NCI-H1436 (cell line): ENCODE results near the gene TRIM28.

ENCODE experiments used
- DNase-seq: peaks from one replicate; lab custom pipeline; 2025; lab: John Stamatoyannopoulos, UW

TRIM28 gene

DNA sequence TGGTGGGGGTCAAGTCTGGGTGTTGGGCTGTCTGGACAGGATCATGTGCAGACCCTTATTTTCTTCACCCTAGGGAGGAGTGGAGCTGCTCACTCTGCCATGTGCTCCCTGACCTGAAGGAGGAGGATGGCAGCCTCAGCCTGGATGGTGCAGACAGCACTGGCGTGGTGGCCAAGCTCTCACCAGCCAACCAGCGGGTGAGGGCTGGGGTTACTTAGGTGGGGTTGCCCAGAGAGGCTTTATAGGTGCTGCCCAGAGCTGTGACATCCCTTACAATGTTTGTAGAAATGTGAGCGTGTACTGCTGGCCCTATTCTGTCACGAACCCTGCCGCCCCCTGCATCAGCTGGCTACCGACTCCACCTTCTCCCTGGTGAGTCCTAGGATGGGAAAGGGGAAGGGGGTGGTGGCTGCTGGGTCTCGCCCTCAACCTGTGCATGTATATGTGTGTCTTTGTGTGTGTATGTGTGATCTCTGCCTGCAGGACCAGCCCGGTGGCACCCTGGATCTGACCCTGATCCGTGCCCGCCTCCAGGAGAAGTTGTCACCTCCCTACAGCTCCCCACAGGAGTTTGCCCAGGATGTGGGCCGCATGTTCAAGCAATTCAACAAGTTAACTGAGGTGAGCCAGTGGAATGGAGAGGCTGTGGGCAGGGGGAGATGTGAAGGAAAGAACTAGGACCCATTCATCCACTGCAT lies 5.9 kb downstream of the TRIM28 start:
- no peak for DNase-seq

DNA sequence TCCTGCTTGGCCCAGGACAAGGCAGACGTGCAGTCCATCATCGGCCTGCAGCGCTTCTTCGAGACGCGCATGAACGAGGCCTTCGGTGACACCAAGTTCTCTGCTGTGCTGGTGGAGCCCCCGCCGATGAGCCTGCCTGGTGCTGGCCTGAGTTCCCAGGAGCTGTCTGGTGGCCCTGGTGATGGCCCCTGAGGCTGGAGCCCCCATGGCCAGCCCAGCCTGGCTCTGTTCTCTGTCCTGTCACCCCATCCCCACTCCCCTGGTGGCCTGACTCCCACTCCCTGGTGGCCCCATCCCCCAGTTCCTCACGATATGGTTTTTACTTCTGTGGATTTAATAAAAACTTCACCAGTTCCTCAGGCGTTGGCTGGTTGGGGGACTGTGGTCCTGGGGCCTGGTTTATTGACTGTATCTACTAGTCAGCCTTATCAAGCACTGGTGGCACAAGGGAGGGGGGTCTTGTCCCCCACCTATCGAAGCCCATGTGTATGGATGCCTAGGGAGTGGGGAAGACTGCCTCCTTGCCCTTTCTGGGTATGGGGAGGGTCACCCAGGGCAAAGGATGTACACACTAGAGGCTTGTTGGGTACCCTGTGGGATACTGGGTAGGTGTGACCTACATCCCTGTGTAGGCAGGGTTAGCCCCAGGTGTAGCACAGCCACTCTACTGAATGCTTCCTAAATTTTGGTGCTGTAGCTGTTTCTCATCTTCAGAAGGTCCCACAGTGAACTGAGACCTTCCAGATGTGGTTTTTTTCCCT lies 6.7 kb downstream of the TRIM28 start:
- no peak for DNase-seq

DNA sequence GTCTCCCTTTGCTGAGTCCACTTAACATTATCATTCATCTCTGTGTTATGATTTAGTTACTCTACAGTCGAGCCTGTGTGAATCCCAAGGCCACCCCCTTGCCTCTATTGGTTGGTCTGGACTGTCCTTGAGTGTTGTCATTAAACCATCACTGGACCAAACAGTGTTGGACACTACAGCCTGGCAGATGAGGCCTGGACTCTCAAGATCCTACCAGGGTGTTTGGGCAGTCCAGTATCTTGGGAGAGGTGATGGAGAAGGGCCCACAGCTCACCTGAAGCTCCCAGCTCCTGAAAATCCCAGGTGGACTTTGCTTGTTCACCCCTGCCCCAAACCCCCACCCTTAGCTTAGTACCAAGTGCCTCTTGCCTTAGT lies 7.2 kb downstream of the TRIM28 start:
- no peak for DNase-seq

DNA sequence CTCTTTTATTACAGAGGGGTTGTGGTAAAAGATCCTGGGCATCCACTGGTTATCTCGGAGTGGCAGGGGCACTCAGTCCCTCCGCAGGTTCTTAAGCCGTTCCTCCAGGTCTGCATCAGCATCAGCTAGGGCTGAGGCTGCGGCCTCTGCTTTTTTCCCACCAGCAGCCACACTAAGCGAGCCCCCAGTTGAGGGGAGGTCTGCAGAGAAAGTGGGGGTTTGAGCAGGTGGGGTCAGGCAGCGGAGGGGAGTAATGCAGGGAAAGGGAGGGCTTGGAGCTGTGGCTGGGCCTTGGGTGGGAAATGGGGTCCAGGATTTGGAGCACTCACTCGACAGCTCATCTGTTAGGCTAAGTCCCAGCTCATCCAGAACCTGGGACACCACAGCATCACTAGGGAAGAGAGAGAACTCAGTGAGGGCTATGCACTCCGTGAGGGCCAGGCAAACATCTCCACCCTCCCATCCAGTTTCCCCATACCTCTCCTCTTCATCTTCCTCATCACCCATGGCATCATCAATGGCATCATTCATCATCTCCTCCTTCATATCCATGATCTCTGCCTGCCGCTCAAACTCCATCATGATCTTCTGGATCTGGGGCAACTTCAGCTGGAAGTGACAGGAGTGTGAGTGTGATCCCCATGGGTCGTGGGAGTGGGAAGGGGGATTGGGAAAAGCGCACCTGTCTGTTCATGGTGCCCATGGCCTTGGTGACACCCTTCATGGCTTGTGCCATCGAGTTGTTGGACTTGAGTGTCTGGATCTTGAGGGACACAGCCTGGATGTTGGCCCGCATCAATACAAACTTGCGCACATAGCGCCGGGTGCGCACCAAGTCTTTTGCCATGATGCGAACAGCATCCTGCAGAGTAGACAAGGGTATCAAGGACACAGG lies 8.0 kb downstream of the TRIM28 start:
- no peak for DNase-seq

DNA sequence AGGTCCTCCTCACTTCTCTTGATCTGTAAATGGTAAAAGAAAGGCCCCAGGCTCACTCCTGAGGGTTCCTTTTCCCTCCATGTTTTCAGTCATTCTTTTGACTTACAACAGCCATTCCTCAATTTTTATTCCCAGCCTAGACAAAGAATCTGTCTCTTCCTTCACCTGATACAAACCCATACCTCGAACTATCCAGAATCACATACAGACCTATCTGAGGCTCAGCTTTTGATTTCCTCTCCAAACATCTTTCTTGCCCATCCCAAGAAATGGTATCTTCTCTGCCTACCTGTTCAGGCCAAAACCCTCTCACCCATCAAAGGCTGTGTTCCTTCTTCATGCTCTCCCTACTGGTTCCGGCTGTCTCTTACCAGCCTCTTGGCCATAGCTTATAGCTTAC lies 8.8 kb downstream of the TRIM28 start:
- no peak for DNase-seq

DNA sequence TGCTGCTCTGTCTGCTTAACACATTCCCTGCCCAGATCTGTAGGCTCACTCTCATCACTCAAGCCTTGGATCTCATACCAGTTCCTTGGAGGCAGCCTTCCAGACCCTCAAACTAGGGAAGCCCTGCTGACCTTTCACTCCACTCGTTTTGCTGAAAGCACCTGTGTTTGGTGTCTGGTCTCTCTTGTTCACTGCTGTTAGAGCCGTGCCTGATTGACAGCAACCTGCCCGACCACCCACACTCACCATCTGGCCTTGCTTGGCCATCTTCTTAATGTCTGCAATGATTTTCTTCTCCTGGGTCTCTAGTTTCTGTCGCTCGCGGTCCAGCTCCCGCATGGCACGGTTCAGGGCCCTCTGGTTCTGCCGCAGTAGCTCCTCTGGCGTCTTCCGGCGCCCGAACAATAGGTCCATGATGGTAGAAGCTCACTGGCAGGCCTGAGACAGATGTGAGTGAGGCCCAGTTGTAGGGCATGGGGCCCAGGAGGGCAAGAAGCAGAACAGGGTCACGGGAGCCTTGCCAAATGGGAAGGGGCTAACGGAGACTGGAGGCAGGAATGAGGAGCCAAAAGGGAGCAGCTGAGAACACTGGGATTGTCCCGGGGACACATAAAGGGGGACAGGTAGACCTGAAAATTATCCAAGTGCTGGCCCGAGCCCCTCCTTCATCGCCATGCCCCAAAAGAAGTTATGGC lies 10.1 kb downstream of the TRIM28 start:
- DNase-seq: no peak

DNA sequence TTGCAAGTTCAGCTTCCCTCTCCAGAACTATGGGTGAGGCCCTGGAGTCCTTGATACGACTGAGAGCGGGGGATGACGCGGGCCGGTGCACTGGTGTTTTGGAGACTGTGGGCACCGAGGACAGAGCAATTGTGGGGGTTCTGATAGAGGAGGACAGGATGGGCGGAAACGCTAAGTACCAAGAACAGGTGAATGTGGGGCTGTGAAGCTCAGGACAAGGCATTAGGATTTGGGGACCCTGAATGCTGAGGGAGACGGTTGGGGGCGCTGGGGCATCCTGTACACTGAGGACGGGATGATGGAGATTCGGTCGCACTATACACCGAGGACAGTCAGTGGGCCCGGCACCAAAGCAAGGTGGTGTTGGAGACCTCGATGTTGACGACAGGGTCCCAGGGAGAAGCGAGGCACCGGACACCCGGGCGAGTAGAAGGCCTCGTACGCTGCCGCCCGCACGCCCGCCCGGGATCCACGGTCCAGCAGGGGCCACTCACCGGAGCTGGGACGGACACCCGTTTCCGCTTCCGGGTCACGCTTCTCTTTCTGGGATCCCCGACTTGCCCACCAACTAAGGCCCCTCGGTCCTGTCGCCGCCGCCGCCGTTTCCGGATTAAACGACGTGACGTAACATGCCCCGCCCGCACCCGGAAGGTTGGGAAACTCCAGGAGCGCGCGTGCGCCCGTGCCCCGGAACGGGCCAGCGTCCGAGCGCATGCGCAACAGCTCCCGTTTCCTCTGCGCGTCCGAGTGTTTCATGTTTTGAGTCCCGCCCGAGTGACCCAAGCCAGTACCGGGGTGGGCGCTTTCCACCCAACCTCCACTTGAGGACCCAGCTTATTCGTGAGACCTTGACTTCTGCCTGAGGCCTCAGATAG lies 10.9 kb downstream of the TRIM28 start, which contains the start of gene CHMP2A:
TSS of gene CHMP2A (minus strand) at position 612 of the 875 bp plus-strand sequence. CDS start 893 bp downstream, outside the sequence.
- no peak for DNase-seq

DNA sequence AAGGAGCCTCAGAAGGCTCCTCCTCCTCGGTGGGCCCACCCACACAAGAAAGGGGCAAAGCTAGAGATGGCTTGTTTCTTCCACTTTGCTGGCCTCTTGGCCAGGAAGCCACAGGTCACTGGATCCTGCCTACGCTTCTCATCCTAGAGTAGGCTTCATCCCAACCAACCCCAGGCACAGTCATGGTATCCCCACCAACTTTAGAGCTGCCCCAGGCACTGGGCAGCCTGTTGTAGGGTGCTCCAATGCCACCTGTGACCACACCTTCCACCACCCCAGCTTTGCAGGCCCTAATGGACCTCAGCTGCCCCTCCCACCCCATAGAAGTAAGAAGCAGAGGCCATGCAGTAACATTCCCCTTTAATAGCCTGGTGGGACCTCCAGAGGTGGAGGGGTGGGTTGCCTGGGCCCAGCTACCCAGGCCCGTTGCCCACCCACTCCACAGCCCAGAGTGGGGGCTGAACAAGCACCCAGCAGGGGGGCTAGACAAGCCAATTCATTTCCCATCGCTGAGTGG lies 11.6 kb downstream of the TRIM28 start:
- no peak for DNase-seq

DNA sequence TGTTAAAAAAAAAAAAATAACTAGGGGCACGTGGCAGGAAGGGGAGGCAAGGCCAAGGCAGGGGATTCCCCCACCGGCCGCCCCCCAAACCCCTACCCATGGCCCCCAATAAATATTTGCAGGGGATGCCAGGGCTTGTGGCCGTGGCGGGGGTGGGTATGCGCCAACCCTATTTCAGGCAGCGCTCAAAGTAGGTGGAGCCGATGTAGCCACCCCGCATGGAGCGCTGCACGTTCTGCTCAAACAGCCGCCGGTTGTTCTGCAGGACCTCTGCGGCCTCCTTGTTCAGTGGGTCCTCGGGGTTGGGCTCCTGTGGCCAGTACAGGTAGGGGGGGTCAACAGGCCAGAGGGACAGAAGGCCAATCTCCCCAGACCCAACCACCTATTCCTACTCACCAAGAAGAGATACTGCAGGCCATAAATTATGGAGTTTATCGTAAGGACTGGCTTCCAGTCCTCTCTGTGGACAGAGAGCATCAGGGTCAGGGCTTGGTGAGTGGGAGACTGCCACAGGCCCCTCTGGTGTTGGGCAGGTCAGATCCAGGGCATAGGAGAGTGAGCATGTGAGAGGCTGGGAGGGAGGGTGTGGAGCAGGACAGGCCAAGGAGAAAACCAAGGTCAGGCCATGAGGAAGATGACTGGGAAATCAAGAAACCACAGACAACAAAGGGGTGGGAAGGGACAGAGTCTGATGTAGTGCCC lies 12.2 kb downstream of the TRIM28 start:
- DNase-seq: no peak

DNA sequence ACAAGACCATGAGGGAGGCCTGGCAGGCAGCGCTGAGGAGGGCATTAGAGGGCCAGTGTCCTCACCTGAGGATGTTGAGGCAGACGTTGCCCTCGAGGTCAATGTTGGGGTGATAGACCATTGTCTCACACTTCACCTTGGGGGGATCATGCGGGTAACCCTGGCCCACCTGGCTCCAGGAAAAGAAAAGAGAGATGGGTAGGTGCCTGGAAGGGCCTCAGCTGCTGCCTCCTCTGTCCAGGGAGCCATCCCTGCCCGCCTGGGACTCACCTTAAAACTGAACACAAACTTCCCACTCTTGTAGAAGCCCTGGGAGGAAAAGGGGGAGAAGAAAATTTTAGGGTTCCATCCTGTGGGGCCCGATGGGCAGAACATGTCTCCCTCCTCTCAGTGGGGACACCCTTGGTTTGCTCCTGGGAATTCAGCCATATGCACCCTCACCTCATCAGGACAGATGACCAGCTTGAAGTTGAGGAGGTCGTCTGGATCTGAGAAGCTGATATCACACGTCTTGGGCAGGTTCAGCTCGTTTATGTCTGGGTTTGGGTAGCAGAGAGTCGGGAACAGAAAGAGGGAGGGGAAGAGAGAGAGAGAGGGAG lies 12.9 kb downstream of the TRIM28 start:
- DNase-seq: no peak

DNA sequence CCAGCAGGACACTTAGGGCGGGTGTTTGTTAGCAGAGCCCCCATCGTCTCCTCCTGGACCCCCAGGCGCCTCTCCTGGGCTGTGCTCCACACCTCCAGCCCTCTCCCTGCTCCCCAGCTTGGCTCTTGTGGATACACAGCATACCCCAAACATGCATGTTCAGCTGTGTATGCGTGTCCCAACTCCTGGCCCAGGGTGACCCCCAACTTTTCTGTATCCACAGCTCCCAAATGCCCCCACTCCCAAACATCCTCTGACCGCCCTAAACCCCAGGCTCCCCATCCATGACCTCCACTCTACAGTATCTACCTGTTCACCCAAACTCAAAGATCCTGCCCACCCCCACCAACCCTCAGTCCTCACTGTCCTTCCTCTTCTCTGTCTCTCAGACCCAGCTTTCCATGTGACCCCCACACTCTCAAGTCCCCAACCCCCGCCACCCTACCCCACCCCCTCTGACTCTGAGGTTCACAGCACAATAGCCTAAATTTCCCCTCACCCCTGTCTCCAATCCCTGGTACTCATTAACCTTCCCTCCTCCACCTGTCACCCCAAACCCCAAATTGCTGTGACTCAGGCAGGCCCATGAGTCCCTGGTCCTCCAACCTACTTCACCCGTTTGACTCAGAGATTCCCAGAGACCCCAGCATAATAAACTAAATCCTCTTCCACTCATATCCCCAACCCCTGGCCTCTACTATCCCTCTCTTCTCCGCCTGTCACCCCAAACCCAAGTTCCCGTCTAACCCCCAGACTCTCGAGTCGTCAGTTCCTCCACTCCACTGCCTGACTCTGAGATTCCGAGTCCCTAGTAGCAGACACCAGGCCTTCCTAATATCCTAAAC lies 13.6 kb downstream of the TRIM28 start:
- no peak for DNase-seq

DNA sequence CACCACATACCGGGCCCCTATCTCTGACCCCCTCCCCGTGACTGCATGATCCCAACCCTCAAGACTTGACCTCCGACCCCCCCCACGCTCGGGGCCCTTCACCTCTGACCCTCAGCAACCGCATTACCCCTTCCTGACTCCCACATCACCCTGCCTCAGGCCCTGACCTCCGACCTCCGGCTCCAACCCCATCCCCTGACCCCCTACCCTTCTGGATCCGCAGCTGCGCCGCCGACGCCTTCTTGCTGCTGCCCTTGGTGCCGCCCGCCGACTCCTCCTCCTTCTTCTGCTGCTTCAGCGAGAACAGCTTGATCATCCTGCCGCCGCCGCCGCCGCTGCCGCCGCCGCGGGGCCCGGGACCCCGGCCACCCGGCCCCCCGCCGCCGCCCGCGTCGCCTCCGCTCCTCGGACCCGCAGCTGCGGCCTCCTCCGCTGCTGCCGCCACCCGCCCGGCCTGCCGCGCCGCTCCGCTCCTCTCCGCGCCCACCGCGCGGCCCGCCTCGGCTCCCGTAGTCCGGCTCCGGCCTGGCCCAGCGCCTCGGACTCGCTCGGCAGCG lies 14.3 kb downstream of the TRIM28 start, which contains the start of gene UBE2M:
TSS of gene UBE2M (minus strand) at position 546 of the 557 bp plus-strand sequence. CDS start at position 316, 230 bp downstream.
- DNase-seq: no peak

DNA sequence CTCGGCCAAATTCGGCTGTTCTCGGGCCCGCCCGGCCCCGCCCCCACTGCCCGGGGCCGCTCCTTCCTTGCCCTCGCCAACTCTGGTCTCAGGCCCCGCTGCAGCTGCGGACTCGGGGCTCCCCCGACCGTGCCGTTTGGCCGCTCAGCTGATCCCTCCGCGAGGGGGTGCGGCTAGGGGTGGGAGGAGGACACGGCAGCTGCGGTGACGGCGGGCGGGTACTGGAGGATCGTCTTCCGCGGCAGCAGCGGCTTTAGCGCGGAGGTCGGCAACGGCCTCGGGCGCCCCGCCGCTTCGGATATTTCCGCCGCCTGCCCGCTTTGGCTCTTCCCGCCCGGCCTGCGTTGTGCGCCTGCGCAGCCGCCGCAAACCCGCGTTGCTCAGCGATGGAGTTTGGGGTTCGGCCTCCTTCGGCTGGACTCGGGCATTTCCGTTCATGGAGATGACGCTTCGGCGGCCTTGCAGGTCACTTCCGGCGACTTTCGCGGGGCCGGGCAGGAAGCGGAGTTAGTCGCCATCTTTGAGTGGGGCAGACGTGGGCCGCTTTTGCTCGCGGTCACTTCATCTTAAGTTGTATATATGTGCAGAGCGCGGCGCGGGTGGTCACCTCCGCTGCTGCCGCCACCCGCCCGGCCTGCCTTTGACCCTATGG lies 14.9 kb downstream of the TRIM28 start:
- no peak for DNase-seq

DNA sequence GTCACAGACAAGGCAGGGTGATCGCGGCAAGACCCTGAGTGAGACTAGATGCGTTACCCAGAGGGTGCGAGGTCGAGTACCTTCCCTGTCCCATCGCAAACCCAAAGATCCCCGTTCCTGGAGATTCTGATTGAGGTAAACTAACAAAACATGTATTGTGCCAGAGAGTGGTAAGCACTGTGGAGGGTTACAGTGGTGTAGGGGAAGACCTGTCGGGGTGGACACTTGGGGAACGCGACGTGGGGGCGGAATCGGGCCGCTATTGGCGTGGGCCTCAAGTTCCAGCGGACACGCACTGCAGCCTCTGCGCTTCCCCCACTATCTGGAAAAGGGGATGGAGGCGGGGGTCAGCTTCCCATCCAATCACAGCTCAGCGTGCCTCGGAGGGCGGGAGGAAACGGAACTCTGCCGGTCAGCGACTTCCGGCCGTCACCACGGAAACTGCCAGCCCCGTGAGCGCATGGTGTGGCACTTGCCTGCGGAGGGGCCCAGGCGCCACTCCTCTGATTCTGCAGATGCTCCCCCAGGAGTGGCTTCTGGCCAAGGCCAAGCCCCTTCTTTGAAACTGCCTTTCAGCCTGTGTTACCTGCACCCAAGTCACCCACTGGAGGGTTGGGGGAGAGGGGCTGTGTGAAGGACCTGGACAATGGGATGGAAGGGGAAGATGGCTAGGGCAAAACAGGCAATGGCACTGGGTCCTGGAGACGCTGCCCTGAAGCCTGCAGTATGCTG lies 15.6 kb downstream of the TRIM28 start:
- DNase-seq: no peak

DNA sequence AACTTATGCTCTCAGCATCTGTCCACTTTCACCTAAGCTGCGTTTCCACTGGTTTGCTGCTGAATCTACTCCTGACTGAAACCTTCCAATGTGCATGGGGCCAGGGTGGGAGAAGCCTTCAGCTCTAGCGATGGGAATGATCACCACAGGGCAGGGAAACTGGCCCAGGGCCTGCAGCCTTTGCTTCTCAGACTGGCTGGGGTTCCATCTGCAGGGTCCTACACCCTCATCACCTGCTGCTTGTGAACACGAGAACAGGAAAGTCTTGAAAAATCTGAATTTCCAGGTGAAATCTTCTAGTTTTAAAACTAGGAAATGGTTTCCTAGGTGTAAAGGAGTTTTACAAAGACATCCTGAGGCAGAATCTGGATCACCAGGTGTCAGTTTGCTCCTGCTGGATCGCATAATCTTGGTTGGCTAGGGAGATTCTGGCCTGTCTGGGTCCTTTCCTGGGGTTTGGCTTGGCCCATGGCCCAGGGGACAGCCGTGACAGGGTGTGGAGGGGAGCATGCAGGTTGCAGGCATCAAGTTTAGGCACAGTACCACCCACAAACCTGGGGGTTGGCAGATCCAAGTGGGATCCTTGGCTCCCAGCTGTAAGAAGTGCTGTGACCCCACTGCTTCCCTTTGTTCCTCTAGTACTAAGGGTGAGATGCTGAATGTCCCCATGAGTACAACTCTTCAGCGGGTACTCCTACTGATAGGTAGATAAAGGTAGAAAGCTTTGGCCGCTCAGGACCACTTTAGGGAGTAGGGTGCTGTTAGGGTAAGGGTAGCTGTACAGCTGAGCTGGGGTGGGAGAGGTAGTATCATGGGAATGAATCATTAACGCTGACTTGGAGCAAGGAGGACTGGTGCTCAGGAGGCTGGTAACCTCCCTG lies 16.4 kb downstream of the TRIM28 start:
- DNase-seq: no peak

DNA sequence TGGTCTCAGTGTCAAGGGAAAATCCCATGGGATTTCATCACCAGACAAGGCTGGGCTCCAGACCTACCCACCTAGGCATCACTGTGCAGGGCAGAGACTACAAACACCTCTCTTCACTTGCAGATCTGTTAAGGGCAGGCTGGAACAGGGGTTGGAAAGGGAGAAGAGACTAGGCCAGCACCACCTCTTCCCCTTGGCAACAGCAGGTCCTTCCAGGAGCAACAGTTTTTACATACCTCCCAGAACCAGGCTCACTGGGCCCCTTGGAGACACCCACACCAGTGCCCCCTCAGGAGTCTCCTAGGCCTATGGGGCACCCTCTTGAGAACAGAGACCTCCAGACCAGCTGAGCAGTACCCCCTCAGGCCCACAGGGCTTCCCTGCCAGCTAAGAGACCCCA lies 17.1 kb downstream of the TRIM28 start:
- no peak for DNase-seq
